ENCODE measurements around the gene ITPRIP.

The ITPRIP gene

DNA sequence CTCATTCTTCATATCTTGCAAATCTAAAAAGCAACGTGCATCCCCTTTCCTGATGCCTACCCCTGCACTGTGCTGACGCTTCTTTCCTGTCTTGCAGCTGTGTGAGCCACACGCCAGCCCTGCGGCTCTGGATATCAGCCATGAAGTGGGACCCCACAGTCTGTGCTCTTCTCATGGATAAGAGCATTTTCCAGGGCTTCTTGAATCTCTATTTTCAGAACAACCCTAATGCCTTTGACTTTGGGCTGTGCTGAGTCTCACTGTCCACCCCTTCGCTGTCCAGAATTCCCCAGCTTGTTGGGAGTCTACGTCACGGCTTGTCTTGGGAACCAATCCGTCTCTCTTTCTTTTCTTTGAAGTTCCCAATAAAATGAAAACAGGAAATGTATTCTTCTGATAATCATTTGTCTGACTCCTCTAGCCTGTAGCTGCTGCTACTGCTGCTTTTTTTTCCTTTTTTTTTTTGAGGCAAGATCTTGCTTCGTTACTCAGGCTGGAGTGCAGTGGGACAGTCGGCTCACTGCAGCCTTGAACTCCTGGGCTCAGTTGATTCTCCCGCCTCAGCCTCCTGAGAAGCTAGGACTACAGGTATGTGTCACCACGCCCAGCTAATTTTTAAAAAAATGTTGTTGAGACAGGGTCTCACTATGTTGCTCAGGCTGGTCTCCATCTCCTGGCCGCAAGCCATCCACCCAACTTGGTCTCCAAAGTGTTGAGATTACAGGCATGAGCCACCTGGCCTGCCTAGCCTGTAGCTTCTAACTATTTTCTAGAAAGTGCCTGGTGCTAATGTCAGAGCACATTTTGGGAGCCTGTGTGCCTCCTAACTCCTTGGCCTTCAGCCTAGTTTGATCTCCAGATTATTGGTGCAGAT lies 39.0 kb downstream of the ITPRIP start:
- H3K79me2 ChIP-seq (ENCODE audit: control insufficient read depth, insufficient read depth, low read length, poor library complexity): no peaks in the 10 kb centered on the region
- H2BK5ac ChIP-seq (ENCODE audit: low read depth, low read length, poor library complexity): no peak overlapping the region
- WGBS (ENCODE audit: extremely low coverage, insufficient coverage, insufficient read length): no CpG with 5 or more reads among the region's 13 CpGs
- H4K8ac ChIP-seq (ENCODE audit: low read depth, low read length): no peak overlapping the region
- H2BK12ac ChIP-seq (ENCODE audit: low read length): no peak overlapping the region
- no peak overlapping the region for H3K23ac ChIP-seq (ENCODE audit: low read length)
- H3K14ac ChIP-seq (ENCODE audit: low read length): no peak overlapping the region
- H2BK120ac ChIP-seq (ENCODE audit: insufficient read depth, low read length, poor library complexity): no peak overlapping the region
- no peak overlapping the region for H2AFZ ChIP-seq (ENCODE audit: insufficient read depth, low read length, poor library complexity)
- H3K4me1 ChIP-seq (ENCODE audit: control insufficient read depth in 1 of 2, insufficient read depth in 2 of 2, low read length in 2 of 2): peaks cover 1 to 5% of the 10 kb centered on the region in 2 experiments
- H4K12ac ChIP-seq (ENCODE audit: low read depth, low read length): no peak overlapping the region
- peak; percentile 58 to 86 for DNase-seq
- H2AK5ac ChIP-seq (ENCODE audit: low read length): no peak overlapping the region
- no peak overlapping the region for H3K4me3 ChIP-seq (ENCODE audit: low read depth, low read length)
- H3K36me3 ChIP-seq (ENCODE audit: control insufficient read depth in 1 of 2, insufficient read depth in 2 of 2, low read length in 2 of 2): no peaks in the 10 kb centered on the region
- H3K27me3 ChIP-seq (ENCODE audit: insufficient read depth, low read length): no peaks in the 10 kb centered on the region
- no peaks in the 10 kb centered on the region for H3K9me3 ChIP-seq (ENCODE audit: insufficient read depth, low read depth, low read length)
- H3K9ac ChIP-seq (ENCODE audit: low read length): no peak overlapping the region
- no peak overlapping the region for H4K91ac ChIP-seq (ENCODE audit: low read depth, low read length)
- no peak overlapping the region for H3K4me2 ChIP-seq (ENCODE audit: low read length)
- no peaks in the 10 kb centered on the region for H3K79me1 ChIP-seq (ENCODE audit: low read length)
- no peak overlapping the region for H3K4ac ChIP-seq (ENCODE audit: low read depth, low read length)
- no peak overlapping the region for H3K18ac ChIP-seq (ENCODE audit: low read length)
- H3K27ac ChIP-seq (ENCODE audit: low read depth, low read length): no peak overlapping the region

DNA sequence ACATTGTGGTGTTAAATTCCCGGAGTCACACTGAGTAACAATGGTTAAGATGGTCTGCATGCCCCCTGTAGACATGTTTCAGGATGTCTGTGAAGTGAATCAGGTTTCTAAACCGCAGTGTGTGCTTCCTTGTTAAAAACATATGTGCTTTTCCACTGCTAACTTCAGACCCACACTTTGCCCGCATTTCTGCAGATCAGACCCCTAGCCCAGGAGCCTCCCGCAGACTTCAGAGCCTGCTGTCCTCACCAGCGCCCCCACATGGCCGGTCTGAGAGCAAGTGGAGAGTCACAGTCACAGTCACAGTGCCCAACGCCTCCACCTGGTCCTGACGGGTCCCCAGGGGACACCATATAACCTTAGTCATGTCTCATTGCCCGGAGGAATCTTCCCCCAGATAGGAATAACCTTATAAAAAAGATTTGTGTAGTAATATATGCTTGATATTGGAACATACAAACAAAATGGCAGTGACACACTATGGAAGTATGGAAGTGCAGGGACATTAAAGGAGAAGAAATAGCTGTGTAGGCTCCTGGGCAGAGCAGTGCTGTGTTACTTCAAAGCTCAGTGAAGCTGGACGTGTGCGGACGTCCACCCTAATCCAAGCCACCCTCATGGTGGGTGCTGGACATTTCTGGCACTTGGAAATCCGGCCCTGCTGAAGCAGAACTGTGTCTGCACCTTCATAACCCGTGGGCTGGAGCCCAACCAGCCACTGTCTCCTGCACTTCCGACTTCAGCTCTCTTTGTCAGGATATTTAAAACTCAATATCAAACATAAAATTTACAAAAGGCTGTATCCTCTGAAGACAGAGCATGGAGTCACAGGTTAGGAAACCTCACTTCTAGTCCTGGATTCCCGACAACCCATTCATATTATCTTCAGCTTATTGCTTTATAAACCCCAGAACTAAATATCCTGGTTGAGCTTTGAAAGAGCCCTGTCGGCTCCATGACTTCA lies 40.3 kb downstream of the ITPRIP start:
- Histone ChIP-seq H3K79me2 (ENCODE audit: control insufficient read depth, insufficient read depth, low read length, poor library complexity) (no peaks in the 10 kb centered on the region), H3K4me3 (ENCODE audit: low read depth, low read length) (no peak overlapping the region), H3K4me1 (ENCODE audit: control insufficient read depth in 1 of 2, insufficient read depth in 2 of 2, low read length in 2 of 2) (peaks cover 1 to 5% of the 10 kb centered on the region in 2 experiments), H2AFZ (ENCODE audit: insufficient read depth, low read length, poor library complexity) (no peak overlapping the region), H3K79me1 (ENCODE audit: low read length) (no peaks in the 10 kb centered on the region), H2BK120ac (ENCODE audit: insufficient read depth, low read length, poor library complexity) (peak overlapping the region; percentile 26), H3K27ac (ENCODE audit: low read depth, low read length) (no peak overlapping the region), H3K4ac (ENCODE audit: low read depth, low read length) (no peak overlapping the region), H2BK12ac (ENCODE audit: low read length) (peak overlapping the region; percentile 36), H3K14ac (ENCODE audit: low read length) (no peak overlapping the region), H4K91ac (ENCODE audit: low read depth, low read length) (no peak overlapping the region), H3K36me3 (ENCODE audit: control insufficient read depth in 1 of 2, insufficient read depth in 2 of 2, low read length in 2 of 2) (no peaks in the 10 kb centered on the region), H4K12ac (ENCODE audit: low read depth, low read length) (no peak overlapping the region), H2AK5ac (ENCODE audit: low read length) (no peak overlapping the region), H3K4me2 (ENCODE audit: low read length) (no peak overlapping the region), H3K9me3 (ENCODE audit: insufficient read depth, low read depth, low read length) (no peaks in the 10 kb centered on the region), H4K8ac (ENCODE audit: low read depth, low read length) (no peak overlapping the region), H2BK5ac (ENCODE audit: low read depth, low read length, poor library complexity) (no peak overlapping the region), H3K23ac (ENCODE audit: low read length) (no peak overlapping the region), H3K18ac (ENCODE audit: low read length) (no peak overlapping the region), H3K9ac (ENCODE audit: low read length) (no peak overlapping the region), H3K27me3 (ENCODE audit: insufficient read depth, low read length) (no peaks in the 10 kb centered on the region)
- WGBS (ENCODE audit: extremely low coverage, insufficient coverage, insufficient read length): no CpG with 5 or more reads among the region's 17 CpGs
- peak; percentile 74 to 77 for DNase-seq

GRCh38 chr10:104296687-104297436 lies 41.4 kb downstream of the ITPRIP start:
- H3K14ac ChIP-seq (ENCODE audit: low read length): no peak overlapping the region
- H3K9me3 ChIP-seq (ENCODE audit: insufficient read depth, low read depth, low read length): no peaks in the 10 kb centered on the region
- DNase-seq: no peak
- H2BK12ac ChIP-seq (ENCODE audit: low read length): no peak overlapping the region
- no peak overlapping the region for H2BK120ac ChIP-seq (ENCODE audit: insufficient read depth, low read length, poor library complexity)
- H4K8ac ChIP-seq (ENCODE audit: low read depth, low read length): no peak overlapping the region
- peaks cover 1 to 5% of the 10 kb centered on the region in 2 experiments for H3K4me1 ChIP-seq (ENCODE audit: control insufficient read depth in 1 of 2, insufficient read depth in 2 of 2, low read length in 2 of 2)
- H3K23ac ChIP-seq (ENCODE audit: low read length): no peak overlapping the region
- H3K27me3 ChIP-seq (ENCODE audit: insufficient read depth, low read length): no peaks in the 10 kb centered on the region
- no peak overlapping the region for H3K4ac ChIP-seq (ENCODE audit: low read depth, low read length)
- H3K36me3 ChIP-seq (ENCODE audit: control insufficient read depth in 1 of 2, insufficient read depth in 2 of 2, low read length in 2 of 2): no peaks in the 10 kb centered on the region
- H3K79me2 ChIP-seq (ENCODE audit: control insufficient read depth, insufficient read depth, low read length, poor library complexity): no peaks in the 10 kb centered on the region
- H3K9ac ChIP-seq (ENCODE audit: low read length): no peak overlapping the region
- no peak overlapping the region for H2AFZ ChIP-seq (ENCODE audit: insufficient read depth, low read length, poor library complexity)
- WGBS (ENCODE audit: extremely low coverage, insufficient coverage, insufficient read length): no CpG with 5 or more reads among the region's 10 CpGs
- no peak overlapping the region for H2BK5ac ChIP-seq (ENCODE audit: low read depth, low read length, poor library complexity)
- no peak overlapping the region for H3K4me2 ChIP-seq (ENCODE audit: low read length)
- H3K27ac ChIP-seq (ENCODE audit: low read depth, low read length): no peak overlapping the region
- H3K4me3 ChIP-seq (ENCODE audit: low read depth, low read length): no peak overlapping the region
- no peak overlapping the region for H3K18ac ChIP-seq (ENCODE audit: low read length)
- no peak overlapping the region for H2AK5ac ChIP-seq (ENCODE audit: low read length)
- H3K79me1 ChIP-seq (ENCODE audit: low read length): no peaks in the 10 kb centered on the region
- no peak overlapping the region for H4K91ac ChIP-seq (ENCODE audit: low read depth, low read length)
- H4K12ac ChIP-seq (ENCODE audit: low read depth, low read length): no peak overlapping the region

- H3K27me3 ChIP-seq (ENCODE audit: insufficient read depth, low read length): no peaks in the 10 kb centered on the region
- peaks cover 1 to 5% of the 10 kb centered on the region in 2 experiments for H3K4me1 ChIP-seq (ENCODE audit: control insufficient read depth in 1 of 2, insufficient read depth in 2 of 2, low read length in 2 of 2)
- no peak overlapping the region for H4K91ac ChIP-seq (ENCODE audit: low read depth, low read length)
- no peak overlapping the region for H2BK120ac ChIP-seq (ENCODE audit: insufficient read depth, low read length, poor library complexity)
- no peaks in the 10 kb centered on the region for H3K79me2 ChIP-seq (ENCODE audit: control insufficient read depth, insufficient read depth, low read length, poor library complexity)
- H3K27ac ChIP-seq (ENCODE audit: low read depth, low read length): no peak overlapping the region
- H2BK12ac ChIP-seq (ENCODE audit: low read length): no peak overlapping the region
- H3K4me2 ChIP-seq (ENCODE audit: low read length): no peak overlapping the region
- H2BK5ac ChIP-seq (ENCODE audit: low read depth, low read length, poor library complexity): no peak overlapping the region
- no peak overlapping the region for H2AFZ ChIP-seq (ENCODE audit: insufficient read depth, low read length, poor library complexity)
- H4K8ac ChIP-seq (ENCODE audit: low read depth, low read length): no peak overlapping the region
- H3K4me3 ChIP-seq (ENCODE audit: low read depth, low read length): no peak overlapping the region
- H4K12ac ChIP-seq (ENCODE audit: low read depth, low read length): no peak overlapping the region
- H3K9ac ChIP-seq (ENCODE audit: low read length): no peak overlapping the region
- H3K23ac ChIP-seq (ENCODE audit: low read length): no peak overlapping the region
- no peaks in the 10 kb centered on the region for H3K36me3 ChIP-seq (ENCODE audit: control insufficient read depth in 1 of 2, insufficient read depth in 2 of 2, low read length in 2 of 2)
- no peaks in the 10 kb centered on the region for H3K79me1 ChIP-seq (ENCODE audit: low read length)
- H3K18ac ChIP-seq (ENCODE audit: low read length): no peak overlapping the region
- H2AK5ac ChIP-seq (ENCODE audit: low read length): no peak overlapping the region
- no peak overlapping the region for H3K4ac ChIP-seq (ENCODE audit: low read depth, low read length)
- H3K14ac ChIP-seq (ENCODE audit: low read length): no peak overlapping the region
- H3K9me3 ChIP-seq (ENCODE audit: insufficient read depth, low read depth, low read length): no peaks in the 10 kb centered on the region
- WGBS (ENCODE audit: extremely low coverage, insufficient coverage, insufficient read length): no CpG with 5 or more reads among the region's 5 CpGs
- no peak for DNase-seq
These were observed 44.4 kb downstream of the ITPRIP start for GRCh38 chr10:104293781-104294321.

All from trophoblast cell (in vitro differentiated cells and primary cell).